Measurements from ENCODE around the gene CGB3. TPM values are rescaled to one million over a fixed set of nuclear protein-coding genes. Genes with fewer than 3 reads are reported as not detected.
"Not testable (repeated sequence)": the region's sequence is repeated elsewhere in the genome, so short reads cannot be mapped to it uniquely, and the experiment has no call there.

CGB3 gene
- total RNA-seq, 2 experiments from 2014 or later: not detected

GRCh38 chr19:49057636-49058234 lies 33.6 kb upstream of the CGB3 start, which contains the start of gene CGB7:
Gene CGB7 (minus strand): TSS chr19:49057749. CDS start chr19:49055375, 2,374 bp downstream.
- intact Hi-C loops (cut with micrococcal nuclease): no loop called here
- ChIA-PET CTCF (interaction anchor here (1.0 to 2.4 kb wide), 4 partner anchors 40 to 169 kb away, joined by 3 to 11 read pairs (median 4); partner anchors contain the start of gene LIN7B), POLR2A (no interaction called here)
- peaks cover 26% of the 10 kb centered on the region for H3K27me3 Mint-ChIP-seq
- no peak within 1 kb of the TSS for H3K27ac Mint-ChIP-seq
- H3K4me3 Mint-ChIP-seq: peak within 1 kb of the TSS; percentile 48
- DNase-seq: peak; percentile 61
- H3K36me3 Mint-ChIP-seq: no peaks in the 10 kb centered on the region
- no peaks in the 10 kb centered on the region for H3K9me3 Mint-ChIP-seq
- H3K4me1 Mint-ChIP-seq (ENCODE audit: low read depth): peaks cover 21% of the 10 kb centered on the region

GRCh38 chr19:49056902-49057596 lies 32.9 kb upstream of the CGB3 start:
- H3K36me3 Mint-ChIP-seq; intact Hi-C loops (cut with micrococcal nuclease): not testable (repeated sequence)

GRCh38 chr19:49056101-49056901 lies 32.2 kb upstream of the CGB3 start:
- Mint-ChIP-seq H3K27ac (no peak overlapping the region), H3K4me1 (ENCODE audit: low read depth) (peaks cover 21% of the 10 kb centered on the region), H3K27me3 (peaks cover 24% of the 10 kb centered on the region), H3K36me3 (no peaks in the 10 kb centered on the region), H3K4me3 (peak overlapping the region; percentile 48), H3K9me3 (no peaks in the 10 kb centered on the region)
- DNase-seq: peak; percentile 66
- CTCF ChIA-PET: interaction anchor here (0.6 to 2.4 kb wide), 6 partner anchors 41 to 261 kb away, joined by 3 to 11 read pairs (median 4); partner anchors contain the start of gene RUVBL2
- intact Hi-C loops (cut with micrococcal nuclease): no loop called here
- POLR2A ChIA-PET: interaction anchor here (0.6 kb wide), 1 partner anchor 350 kb away, joined by 3 read pairs; no protein-coding TSS in a partner anchor

More at GRCh38 chr19:49056902-49057596, 32.9 kb upstream of the CGB3 start:
- H3K9me3 Mint-ChIP-seq, POLR2A ChIA-PET, H3K27ac Mint-ChIP-seq: not testable (repeated sequence)
- H3K27me3 Mint-ChIP-seq: peaks cover 26% of the 10 kb centered on the region
- CTCF ChIA-PET: interaction anchor here (1.0 to 2.4 kb wide), 7 partner anchors 41 to 142 kb away, joined by 3 to 11 read pairs (median 4); partner anchors contain the start of genes LIN7B and RUVBL2
- peak overlapping the region; percentile 48 for H3K4me3 Mint-ChIP-seq
- DNase-seq: peak; percentile 13
- peaks cover 21% of the 10 kb centered on the region for H3K4me1 Mint-ChIP-seq (ENCODE audit: low read depth)

GRCh38 chr19:49050376-49051033 lies 26.4 kb upstream of the CGB3 start:
- H3K9me3 Mint-ChIP-seq; DNase-seq; H3K27ac Mint-ChIP-seq; intact Hi-C loops (cut with micrococcal nuclease); H3K36me3 Mint-ChIP-seq; H3K4me3 Mint-ChIP-seq; CTCF ChIA-PET; H3K4me1 Mint-ChIP-seq (ENCODE audit: low read depth); POLR2A ChIA-PET; H3K27me3 Mint-ChIP-seq: not testable (repeated sequence)

GRCh38 chr19:49049834-49050233 lies 25.7 kb upstream of the CGB3 start:
- H3K27ac Mint-ChIP-seq; H3K9me3 Mint-ChIP-seq; POLR2A ChIA-PET; CTCF ChIA-PET; H3K4me3 Mint-ChIP-seq; H3K4me1 Mint-ChIP-seq (ENCODE audit: low read depth); DNase-seq; H3K27me3 Mint-ChIP-seq; intact Hi-C loops (cut with micrococcal nuclease); H3K36me3 Mint-ChIP-seq: not testable (repeated sequence)

- DNase-seq; CTCF ChIA-PET; H3K27ac Mint-ChIP-seq; H3K4me3 Mint-ChIP-seq; POLR2A ChIA-PET; H3K27me3 Mint-ChIP-seq; H3K4me1 Mint-ChIP-seq (ENCODE audit: low read depth); H3K36me3 Mint-ChIP-seq; intact Hi-C loops (cut with micrococcal nuclease); H3K9me3 Mint-ChIP-seq: not testable (repeated sequence)
These were observed 24.9 kb upstream of the CGB3 start, which contains the start of gene CGB8 for GRCh38 chr19:49049011-49049410. Gene CGB8 (minus strand): TSS chr19:49049111. CDS start chr19:49048739, 372 bp downstream.

GRCh38 chr19:49043548-49043947 lies 19.4 kb upstream of the CGB3 start, which contains the start of gene CGB5:
Gene CGB5 (plus strand): TSS chr19:49043848. CDS start chr19:49044210, 362 bp downstream.
- H3K36me3 Mint-ChIP-seq; H3K27me3 Mint-ChIP-seq; CTCF ChIA-PET; POLR2A ChIA-PET; H3K9me3 Mint-ChIP-seq; DNase-seq; H3K27ac Mint-ChIP-seq; H3K4me3 Mint-ChIP-seq; intact Hi-C loops (cut with micrococcal nuclease); H3K4me1 Mint-ChIP-seq (ENCODE audit: low read depth): not testable (repeated sequence)

- H3K36me3 Mint-ChIP-seq; DNase-seq; H3K27ac Mint-ChIP-seq; H3K4me3 Mint-ChIP-seq; intact Hi-C loops (cut with micrococcal nuclease); POLR2A ChIA-PET; H3K27me3 Mint-ChIP-seq; CTCF ChIA-PET; H3K9me3 Mint-ChIP-seq; H3K4me1 Mint-ChIP-seq (ENCODE audit: low read depth): not testable (repeated sequence)
These were observed 18.5 kb upstream of the CGB3 start for GRCh38 chr19:49042666-49043065.

- intact Hi-C loops (cut with micrococcal nuclease): no loop called here
- ChIA-PET POLR2A (no interaction called here), CTCF (no interaction called here)
- Mint-ChIP-seq H3K9me3 (no peaks in the 10 kb centered on the region), H3K27ac (no peak overlapping the region), H3K4me1 (ENCODE audit: low read depth) (no peaks in the 10 kb centered on the region), H3K27me3 (no peaks in the 10 kb centered on the region), H3K36me3 (no peaks in the 10 kb centered on the region), H3K4me3 (no peak overlapping the region)
- no peak for DNase-seq
These were observed 18.0 kb upstream of the CGB3 start for GRCh38 chr19:49042177-49042576.

GRCh38 chr19:49039736-49040135 lies 15.6 kb upstream of the CGB3 start:
- POLR2A ChIA-PET; H3K27me3 Mint-ChIP-seq; H3K36me3 Mint-ChIP-seq; H3K4me1 Mint-ChIP-seq (ENCODE audit: low read depth); CTCF ChIA-PET; H3K27ac Mint-ChIP-seq; DNase-seq; H3K9me3 Mint-ChIP-seq; H3K4me3 Mint-ChIP-seq; intact Hi-C loops (cut with micrococcal nuclease): not testable (repeated sequence)

GRCh38 chr19:49038557-49039276 lies 14.6 kb upstream of the CGB3 start:
- H3K36me3 Mint-ChIP-seq; H3K4me3 Mint-ChIP-seq; H3K9me3 Mint-ChIP-seq; H3K27me3 Mint-ChIP-seq; H3K27ac Mint-ChIP-seq; CTCF ChIA-PET; intact Hi-C loops (cut with micrococcal nuclease); DNase-seq; POLR2A ChIA-PET; H3K4me1 Mint-ChIP-seq (ENCODE audit: low read depth): not testable (repeated sequence)
